Activated CD8-positive, alpha-beta memory T cell treated with anti-CD3 and anti-CD28 coated beads for 36 hours (primary cell): Measurements from ENCODE around the gene CDK14. TPM values are rescaled to one million over a fixed set of nuclear protein-coding genes. Genes with fewer than 3 reads are reported as not detected.
"Not testable (repeated sequence)": the region's sequence is repeated elsewhere in the genome, so short reads cannot be mapped to it uniquely, and the experiment has no call there.

ENCODE experiments used
- CTCF ChIA-PET: fragments of 350-600 bp; sonication (Branson Sonifier 250); formaldehyde crosslinking; loops from one replicate; lab custom pipeline; 2021; ENCODE audit warnings: antibody characterized with exemption; lab: Charles Lee
- POLR2A ChIA-PET: fragments of 350-600 bp; sonication (Branson Sonifier 250); formaldehyde crosslinking; loops from one replicate; lab custom pipeline; 2021; ENCODE audit warnings: antibody characterized with exemption; lab: Charles Lee
- total RNA-seq, 2 experiments: library from RNA; stranded (reverse); gene quantifications; one replicate each; pipeline ENCODE4 v1.2.3, GENCODE V29; 2021

The CDK14 gene
- total RNA-seq, 2 experiments from 2014 or later = 0.31 to 0.40 TPM

DNA sequence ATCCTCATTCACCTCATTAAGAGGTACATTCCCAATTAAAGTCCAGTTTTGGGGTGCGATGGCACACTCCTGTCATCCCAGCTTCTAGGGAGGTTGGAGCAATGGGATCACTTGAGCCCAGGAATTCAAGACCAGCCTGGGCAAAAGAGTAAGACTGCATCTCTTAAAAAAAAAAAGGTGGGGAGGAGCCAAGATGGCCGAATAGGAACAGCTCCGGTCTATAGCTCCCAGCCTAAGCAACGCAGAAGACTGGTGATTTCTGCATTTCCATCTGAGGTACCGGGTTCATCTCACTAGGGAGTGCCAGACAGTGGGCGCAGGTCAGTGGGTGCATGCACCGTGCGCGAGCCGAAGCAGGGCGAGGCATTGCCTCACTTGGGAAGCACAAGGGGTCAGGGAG, 577.1 kb downstream of the CDK14 start:
- CTCF ChIA-PET, POLR2A ChIA-PET: not testable (repeated sequence)

DNA sequence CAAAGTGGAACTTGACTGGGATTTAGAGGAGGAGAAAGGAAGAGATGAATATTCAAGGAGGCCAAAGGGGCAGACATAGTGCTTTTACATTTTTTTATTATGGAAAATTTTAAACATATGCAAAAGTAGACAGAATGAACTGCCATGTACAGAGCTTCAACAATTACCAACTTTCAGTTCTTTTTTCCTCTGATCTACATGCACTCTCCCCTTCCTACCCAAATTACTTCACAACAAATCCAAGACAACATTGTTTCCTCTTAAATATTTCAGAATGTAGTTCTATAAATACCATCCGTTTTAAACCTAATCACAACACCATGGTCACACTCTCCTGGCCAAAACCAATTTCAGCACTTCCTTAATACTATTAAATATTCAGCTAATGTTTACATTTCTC, 584.6 kb downstream of the CDK14 start:
- ChIA-PET CTCF (no interaction called here), POLR2A (no interaction called here)

DNA sequence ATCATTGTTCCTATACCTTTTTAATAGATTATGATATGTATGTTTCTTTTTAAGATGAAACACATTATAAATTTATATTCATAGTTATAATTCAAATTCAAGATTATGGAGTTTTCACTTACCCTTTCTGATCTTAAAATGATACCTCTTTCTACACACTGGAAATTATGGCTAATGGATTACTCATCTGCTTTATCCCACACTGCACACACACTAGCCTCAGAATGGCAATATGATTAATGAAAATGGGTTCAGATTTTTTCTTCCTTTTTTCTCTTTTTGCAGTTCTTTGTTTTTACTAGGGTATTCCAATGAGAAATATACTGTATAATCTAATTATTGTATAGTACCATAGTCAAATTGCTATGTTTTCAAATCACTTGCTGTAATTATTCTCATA, 585.8 kb downstream of the CDK14 start:
- ChIA-PET CTCF (no interaction called here), POLR2A (no interaction called here)

DNA sequence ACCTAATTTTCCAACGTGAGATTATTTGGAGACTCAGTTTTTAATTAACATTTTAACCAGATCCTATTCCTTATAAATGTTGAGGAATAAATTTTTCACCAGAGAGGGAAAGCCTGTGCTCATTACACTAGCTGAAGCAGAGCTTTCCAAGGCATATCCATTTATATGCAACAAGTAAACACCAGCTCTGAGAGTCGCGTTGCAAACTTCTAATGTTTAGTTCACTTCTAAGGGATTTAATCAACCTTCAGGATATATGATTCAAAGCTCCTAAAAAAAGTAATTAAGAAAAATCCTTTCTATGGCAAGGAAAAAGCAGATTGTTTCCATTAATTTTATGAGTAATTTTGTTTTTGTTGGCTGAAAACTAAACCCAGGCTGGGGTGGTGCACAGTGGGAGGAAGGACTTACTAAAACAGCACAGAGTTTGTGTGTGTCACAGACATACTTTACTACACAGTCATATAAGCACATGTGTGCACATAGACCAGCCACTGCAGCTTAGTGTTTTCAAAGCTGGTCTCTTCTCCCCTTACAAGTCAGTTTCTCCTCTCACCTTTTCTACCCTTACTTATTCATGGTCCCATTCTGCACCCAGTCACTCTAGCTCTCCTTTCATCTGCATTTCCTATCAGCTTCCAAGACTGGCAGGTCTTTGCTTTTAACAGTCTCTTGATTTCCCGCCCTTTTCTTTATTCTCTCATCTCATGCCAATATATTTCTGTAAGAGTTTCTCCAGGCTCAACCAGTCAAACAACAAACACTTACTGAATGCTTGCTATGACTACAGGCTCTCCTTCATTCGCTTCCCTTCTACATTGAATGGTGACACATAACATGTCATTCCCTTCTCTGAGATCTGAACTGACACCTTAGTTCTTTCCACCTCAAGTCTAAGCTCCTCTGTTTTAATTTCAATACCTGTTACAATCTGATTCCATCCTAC, 587.0 kb downstream of the CDK14 start:
- CTCF ChIA-PET = no interaction called here

DNA sequence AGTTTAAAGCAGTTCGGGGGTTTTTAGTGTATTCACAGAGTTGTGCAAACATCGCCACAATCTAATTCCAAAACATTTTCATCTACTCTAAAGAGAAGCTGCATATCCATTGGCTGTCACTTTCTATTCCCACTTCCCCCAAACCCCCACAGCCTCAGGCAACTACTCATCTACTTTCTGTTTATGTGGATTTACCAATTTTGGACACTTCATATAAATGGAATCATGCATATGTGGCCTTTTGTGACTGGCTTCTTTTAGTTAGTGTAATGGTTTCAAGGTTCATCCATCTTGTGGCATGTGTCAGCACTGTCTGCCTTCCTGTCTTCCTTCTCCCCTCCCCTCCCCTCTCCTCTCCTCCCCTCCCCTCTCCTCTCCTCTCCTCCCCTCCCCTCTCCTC, 589.6 kb downstream of the CDK14 start:
- POLR2A ChIA-PET = no interaction called here
- CTCF ChIA-PET = no interaction called here

More for the DNA sequence above, 587.0 kb downstream of the CDK14 start:
- POLR2A ChIA-PET = no interaction called here

DNA sequence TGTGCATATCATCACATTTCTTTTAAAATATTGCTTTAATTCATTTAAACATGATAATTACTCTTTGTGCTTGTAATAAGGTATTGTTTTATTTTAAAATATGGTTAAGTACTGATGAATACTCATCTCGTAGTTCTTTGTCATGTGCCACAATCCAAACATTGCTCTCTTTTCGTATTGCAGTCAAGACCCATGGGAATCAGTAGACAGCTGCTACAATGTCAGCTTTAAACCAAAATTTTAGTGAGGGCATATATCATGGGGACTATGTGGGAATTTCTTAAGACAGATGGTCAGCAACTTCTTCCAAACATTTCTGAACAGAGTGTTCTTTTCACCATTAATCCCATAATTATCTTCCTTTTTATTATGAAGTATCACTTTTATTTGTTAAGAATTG, 590.9 kb downstream of the CDK14 start:
- ChIA-PET POLR2A (no interaction called here), CTCF (no interaction called here)

DNA sequence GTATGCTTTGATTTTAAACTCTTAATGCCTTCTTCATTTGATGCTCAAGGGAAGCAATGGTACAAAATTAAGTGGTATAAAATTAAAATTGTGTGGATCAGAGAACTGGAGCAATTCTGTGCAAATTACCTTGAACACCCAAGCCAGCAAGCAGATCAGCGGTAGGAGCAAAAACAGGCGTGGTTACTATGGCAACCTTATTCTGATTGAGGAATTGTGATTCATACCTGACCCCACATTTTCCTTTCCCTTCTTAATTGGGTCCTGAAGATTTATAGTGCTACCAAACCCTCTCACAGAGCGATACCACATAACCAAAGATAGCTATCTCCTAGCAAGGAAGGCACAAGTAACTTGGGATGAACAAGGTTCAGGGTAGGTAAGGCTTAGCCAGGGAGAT, 595.6 kb downstream of the CDK14 start:
- ChIA-PET POLR2A (no interaction called here), CTCF (no interaction called here)

DNA sequence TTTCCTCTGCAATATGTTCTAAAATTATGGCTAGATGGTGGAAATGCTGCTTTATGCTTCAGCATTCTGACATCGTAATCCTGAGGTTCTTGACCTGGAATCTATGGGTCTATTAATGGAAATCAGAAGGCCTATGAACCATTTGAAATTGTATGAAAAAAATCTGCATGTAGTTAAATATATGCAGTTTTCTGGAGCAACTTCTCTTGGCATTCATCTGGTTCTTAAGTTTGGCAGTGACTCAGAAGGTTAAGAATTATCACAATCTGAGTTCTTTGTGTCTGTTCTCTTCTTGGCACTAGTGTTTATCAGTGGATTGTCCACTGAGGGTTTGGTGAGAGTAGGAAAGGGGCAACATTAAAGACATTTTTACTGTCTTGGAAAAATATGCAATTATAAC, 597.0 kb downstream of the CDK14 start:
- CTCF ChIA-PET = no interaction called here
- POLR2A ChIA-PET = no interaction called here

DNA sequence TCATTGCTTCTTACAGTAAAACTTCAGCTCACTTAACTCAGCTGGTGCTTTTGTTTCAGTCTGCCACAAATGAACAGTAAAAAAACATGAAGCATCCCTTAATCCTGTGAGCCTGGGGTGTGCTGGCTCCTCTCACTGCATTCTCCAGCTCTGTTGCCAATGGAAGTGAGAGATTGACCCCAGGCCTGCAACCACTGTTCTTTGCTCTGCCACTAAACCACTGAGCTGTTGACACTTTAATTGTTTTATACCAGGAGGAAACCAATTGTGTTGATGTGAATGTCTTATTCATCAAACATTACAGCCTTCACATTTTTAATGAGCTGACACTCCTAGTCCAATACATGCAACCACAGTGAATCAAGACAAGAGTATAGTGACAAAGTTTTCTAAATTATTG, 598.7 kb downstream of the CDK14 start:
- CTCF ChIA-PET = no interaction called here
- POLR2A ChIA-PET = interaction anchor here (0.7 kb wide), 1 partner anchor 77 kb away, joined by 3 read pairs; no protein-coding TSS in a partner anchor

DNA sequence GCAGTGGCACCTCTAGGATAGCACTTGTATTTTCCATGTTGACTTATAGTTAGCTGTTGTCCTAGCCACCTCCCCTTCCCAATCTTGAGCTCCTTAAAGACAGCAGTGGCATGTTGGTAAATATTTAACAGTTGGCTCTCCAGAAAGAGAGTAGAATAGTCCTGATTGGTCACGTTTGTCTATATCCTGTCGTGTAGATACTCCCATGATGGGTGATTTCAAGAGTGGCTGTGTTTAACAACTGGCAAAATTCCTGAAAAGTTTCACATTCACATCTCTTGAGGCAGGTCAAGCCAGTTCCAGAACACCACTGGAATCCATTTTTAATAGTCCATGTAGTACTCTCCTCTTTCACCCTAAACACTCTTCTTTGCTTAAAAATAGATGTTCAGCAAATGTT, 599.9 kb downstream of the CDK14 start:
- ChIA-PET POLR2A (no interaction called here), CTCF (no interaction called here)

DNA sequence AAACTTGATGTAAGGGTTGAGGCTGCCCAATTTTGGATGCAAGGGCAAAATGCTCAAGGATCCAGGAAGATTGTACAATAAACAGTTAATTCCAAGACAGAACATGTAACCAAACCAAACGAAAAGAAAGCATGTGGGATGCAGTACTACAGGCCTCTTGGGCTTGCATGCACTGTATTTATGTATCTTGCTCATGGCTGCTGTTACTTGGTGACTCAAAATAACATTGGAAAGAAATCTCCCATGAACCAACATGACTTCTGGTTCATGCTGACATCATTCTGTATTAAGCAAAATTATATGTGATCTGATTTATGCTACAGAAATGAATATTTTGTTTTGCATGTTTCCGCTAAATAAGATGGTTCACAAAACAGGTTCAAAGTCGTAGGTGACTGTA, 602.2 kb downstream of the CDK14 start:
- ChIA-PET CTCF (no interaction called here), POLR2A (no interaction called here)

DNA sequence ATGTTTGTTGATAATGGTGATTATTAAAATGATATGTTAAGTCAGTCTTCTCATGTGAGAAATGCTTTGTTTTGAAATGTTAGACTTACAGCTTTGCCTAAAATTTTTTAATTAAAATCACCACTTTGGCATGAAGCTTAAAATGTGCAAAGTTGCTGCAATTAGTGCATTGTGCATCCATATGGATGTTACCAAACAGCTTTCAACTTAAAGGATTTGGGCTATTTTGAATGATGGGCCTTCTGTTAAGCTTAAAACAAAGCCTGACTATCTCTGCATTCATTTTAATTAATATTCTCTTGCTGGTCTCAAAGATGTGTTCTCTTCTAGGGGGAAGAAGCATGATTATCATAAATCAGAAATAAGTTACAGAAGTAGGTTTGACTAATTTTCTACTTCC, 603.5 kb downstream of the CDK14 start:
- POLR2A ChIA-PET = no interaction called here

DNA sequence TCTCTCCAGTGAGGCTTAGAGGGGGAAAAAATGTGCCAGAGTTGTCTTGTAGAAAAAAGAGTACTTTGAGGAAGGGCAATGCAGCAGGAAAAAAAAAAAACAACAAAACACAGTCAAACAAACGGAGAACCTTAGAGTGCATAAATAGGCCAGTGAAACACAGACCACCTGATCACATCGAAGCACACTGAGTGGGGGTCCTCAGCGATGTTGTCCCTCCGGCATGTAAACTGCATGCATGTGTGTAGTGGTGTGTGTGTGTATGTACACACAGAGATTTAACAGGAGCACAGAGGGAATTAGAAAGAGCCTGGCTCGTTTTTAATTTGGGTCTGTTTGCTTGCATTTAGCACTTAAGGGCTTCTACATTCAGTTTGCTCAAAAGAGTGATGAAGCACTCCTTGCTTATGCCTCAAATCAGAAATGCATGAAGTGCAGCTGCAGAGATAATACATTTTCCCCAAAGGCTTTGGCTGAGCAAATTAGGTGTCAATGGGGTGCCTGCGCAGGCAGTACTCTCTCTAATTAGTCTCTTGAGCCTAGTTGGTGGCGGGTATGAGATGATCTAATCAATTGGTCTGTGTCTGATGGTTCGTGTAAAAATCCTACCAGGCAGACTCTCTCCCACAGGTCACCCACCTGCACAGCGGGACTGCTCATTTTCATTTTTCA, 605.5 kb downstream of the CDK14 start:
- ChIA-PET CTCF (no interaction called here), POLR2A (no interaction called here)

More for the DNA sequence above, 603.5 kb downstream of the CDK14 start:
- CTCF ChIA-PET = no interaction called here

DNA sequence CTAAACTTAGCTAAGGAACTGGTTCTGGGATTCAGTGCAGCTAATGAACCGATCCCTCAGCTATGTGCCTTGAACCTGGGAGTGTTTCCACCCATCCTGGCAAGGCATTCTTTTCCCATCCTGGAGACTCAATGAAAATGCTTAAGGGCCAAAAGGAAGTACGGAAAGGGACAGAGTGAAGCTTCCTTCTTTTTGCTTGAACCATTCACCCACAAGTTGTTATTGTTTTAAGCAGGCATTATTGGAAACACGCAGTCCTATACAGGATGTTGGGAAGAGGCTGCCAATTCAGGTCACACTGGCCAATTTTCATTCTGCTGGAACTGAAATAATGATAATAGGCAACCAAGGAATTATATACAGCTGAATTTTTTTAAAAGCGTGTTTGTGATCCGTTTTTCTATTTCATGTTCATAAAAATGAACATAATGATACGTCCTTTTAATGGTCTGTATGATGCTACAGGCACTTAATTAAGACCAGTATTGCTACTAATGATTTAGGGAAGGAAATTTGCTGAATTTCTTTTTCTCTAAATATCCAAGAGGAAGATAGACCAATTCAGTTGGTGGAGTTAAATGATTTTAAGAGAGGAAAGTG, 610.3 kb downstream of the CDK14 start:
- CTCF ChIA-PET = no interaction called here
- POLR2A ChIA-PET = no interaction called here

DNA sequence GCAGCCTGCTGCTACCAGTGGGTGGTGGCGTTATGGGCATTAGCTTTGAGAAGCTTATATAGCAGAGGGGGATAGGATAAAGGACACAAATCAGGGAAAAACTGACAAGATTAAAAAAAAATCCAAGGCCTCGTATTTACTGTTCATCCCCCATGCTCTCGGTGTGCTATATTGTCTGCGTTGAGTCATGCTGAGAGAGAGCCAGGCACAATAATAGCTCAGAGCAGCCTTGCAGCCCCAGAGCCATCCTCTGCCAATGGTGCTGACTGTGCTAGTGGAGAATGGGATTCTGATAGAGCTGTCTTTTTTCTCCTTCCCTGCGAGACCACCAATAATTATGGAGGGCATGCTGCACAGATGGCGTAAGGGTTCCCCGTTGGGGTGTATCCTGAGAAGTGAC, 616.5 kb downstream of the CDK14 start:
- ChIA-PET CTCF (no interaction called here), POLR2A (no interaction called here)

DNA sequence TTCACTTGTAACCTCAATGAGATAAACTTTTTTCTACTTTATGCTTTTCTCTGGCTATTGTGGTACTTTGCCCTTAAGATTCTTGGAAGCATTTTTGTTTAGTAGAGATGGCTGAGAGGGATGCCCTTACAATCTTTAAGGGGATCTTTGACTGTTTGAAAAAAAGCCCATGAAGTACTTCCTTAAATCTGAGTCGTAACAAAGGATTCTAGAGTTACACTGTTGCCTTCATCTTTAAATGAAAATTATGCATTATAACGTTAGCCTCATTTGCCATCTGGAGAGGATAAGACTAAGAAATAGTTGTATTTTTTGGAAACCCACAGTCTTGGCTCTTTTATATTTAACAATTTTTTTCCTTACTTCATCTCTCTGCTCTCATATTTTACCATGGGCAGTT, 630.3 kb downstream of the CDK14 start:
- POLR2A ChIA-PET = no interaction called here
- CTCF ChIA-PET = no interaction called here

DNA sequence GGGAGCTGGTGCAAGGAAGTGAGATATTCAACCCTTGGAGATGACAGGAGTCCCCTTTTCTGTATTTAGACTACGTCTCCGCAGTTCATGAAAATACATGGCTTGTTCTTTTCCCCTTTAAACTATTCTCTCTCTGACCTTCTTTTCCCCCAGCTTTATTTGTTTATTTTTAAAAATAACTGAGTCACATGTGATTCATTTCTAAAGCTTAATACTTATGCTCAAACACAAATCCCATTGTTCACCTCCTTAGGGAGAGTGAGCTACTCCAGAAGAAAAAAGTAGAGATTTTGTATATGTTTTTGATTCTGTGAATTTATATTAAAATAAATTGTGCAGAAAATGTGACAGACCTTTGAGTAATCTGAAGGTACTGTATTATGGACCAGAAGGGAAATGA, 632.2 kb downstream of the CDK14 start:
- CTCF ChIA-PET = no interaction called here
- POLR2A ChIA-PET = no interaction called here

DNA sequence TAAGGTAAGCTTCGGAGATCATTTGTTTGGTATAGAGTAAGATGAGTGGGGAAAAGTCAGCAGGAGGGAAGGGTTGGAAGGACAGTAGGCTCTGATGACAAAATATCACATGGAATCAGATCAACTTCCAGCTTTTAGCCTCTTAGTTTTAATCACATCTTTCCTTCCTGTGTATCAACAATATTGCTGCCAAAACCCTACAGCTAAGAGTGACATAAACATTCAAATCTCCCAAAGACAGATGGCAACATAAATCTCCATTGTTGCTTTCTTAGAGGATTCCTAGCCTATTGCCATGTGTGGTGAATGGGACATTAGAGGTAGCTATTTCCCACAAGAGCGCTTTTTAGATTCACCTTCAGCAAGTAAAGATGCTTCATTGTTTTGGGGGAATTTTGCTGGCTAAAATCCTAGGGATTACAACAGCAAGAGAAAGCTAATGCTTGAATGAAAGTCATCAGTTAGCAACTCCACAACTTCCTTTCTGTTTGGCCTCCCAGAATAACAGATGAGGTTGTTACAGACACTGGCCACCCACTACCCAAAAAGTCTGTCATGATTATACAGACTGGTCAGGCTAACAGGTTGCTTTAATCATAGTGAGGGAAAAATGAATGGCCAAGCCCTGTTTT, 632.9 kb downstream of the CDK14 start:
- ChIA-PET CTCF (no interaction called here), POLR2A (no interaction called here)

DNA sequence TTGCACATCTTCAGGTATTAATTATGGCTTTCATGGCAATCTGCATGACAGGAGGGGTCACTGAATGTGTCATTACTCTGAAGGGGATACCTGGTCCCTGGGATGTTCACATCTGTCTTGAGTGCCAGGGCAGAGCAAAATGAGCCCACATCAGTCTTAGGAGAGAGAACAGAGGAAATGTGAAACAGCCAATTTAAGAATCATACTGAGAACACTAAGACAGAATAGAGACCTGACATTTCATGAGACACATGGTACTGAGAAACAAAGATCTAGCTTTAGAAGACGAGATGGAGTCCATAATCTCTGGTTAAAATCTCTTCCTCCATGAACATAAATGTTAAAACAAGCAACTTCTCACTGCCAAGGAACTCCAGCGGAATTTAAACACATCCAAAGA, 634.0 kb downstream of the CDK14 start:
- ChIA-PET CTCF (no interaction called here), POLR2A (no interaction called here)

DNA sequence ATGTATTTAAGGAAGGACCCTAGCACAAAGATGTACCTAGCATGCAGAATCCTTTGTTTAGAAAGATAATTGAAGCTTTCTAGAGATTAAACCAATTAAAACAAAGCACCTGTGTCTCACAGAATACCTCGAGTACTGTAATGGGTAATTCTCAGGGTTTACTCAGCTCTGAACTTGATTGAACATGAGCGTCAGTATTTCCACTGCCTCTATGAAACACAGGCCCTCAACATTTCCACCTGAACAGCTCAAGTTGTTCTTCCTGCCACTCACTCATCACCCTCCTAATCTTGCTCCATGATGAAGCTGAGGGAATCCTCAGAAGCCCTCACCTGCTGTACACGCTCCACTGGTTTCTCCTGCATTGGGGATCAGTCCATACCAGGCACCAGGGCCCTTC, 634.4 kb downstream of the CDK14 start:
- ChIA-PET POLR2A (no interaction called here), CTCF (no interaction called here)
